Peyer's patch (tissue), 4 donors: Measurements from ENCODE around the gene SLC25A13. TPM values are rescaled to one million over a fixed set of nuclear protein-coding genes. Genes with fewer than 3 reads are reported as not detected.

Experiments
- DNase-seq, 3 donors: peaks; one replicate each; pipeline ENCODE4 v3.0.0-alpha.2; 2017 to 2019
- H3K27ac ChIP-seq, 4 donors: fragments of 200-600 bp; sonication (generic); one replicate each; pipeline ENCODE4 v1.5.1; 2016 to 2019
- H3K27me3 ChIP-seq, 2 donors: fragments of 200-600 bp; sonication (generic); one replicate each; pipeline ENCODE4 v1.5.1; 2019
- H3K36me3 ChIP-seq, 3 donors: fragments of 200-600 bp; sonication (generic); one replicate each; pipeline ENCODE4 v1.5.1; 2016 to 2019
- H3K4me1 ChIP-seq, 4 donors: fragments of 200-600 bp; sonication (generic); one replicate each; pipeline ENCODE4 v1.5.1; 2016 to 2019
- H3K4me3 ChIP-seq, 4 donors: fragments of 200-600 bp; sonication (generic); 1 replicate in 3 of 4; 2 replicates in 1 of 4; pipeline ENCODE4 v1.5.1; 2016 to 2019; ENCODE audit warnings: mild to moderate bottlenecking in 1 of 4
- H3K9me3 ChIP-seq, 4 donors: fragments of 200-600 bp; sonication (generic); one replicate each; pipeline ENCODE4 v1.5.1; 2016 to 2019; ENCODE audit warnings: mild to moderate bottlenecking in 1 of 4
- POLR2A ChIP-seq, 2 donors: fragments of 450-650 bp; IDR thresholded peaks; one replicate each; pipeline ENCODE4 v1.5.1; 2017; ENCODE audit warnings: antibody characterized with exemption in 2 of 2, mild to moderate bottlenecking in 2 of 2, moderate library complexity in 2 of 2
- total RNA-seq, 4 donors: library from RNA; depleted of rRNA; stranded (reverse); fragments of >200 nt; gene quantifications; one replicate each; pipeline ENCODE4 v1.1.0, GENCODE V29; 2016
- TF ChIP-seq, protein P1 (sequence below), 6 experiments: fragments of 450-650 bp in 4 of 6; fragments of 200-600 bp in 2 of 6; sonication (generic) in 1 of 6; IDR thresholded peaks; one replicate each; pipeline ENCODE4 v1.5.1; 2017 to 2019; ENCODE audit warnings: antibody characterized with exemption in 6 of 6, mild to moderate bottlenecking in 3 of 6, moderate library complexity in 1 of 6

Gene SLC25A13
- total RNA-seq, 4 donors from 2014 or later = 16.5 to 87.8 (median 60.3) TPM

DNA sequence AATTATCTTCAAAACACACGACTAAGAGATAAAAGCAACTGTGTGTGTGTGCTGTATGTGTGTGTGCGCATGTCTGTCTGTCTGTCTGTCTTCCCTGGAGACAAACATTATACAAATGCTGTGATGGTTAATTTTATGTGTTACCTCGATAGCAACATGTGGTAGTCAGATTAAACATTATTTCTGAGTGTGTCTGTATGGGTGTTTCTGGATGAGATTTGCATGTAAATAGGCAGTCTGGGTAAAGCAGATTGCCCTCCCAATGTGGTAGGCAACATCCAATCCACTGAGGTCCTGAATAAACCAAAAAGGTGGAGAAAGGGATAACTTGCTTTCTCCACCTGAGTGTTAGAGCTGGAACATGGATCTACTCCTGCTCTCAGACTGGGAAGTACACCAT lies 67.9 kb downstream of the SLC25A13 start:
- Histone ChIP-seq H3K4me1 (no peaks in the 10 kb centered on the region), H3K27ac (no peak overlapping the region), H3K9me3 (no peaks in the 10 kb centered on the region), H3K4me3 (no peak overlapping the region), H3K27me3 (no peaks in the 10 kb centered on the region), H3K36me3 (no peaks in the 10 kb centered on the region)
- TF ChIP-seq, protein P1, sequence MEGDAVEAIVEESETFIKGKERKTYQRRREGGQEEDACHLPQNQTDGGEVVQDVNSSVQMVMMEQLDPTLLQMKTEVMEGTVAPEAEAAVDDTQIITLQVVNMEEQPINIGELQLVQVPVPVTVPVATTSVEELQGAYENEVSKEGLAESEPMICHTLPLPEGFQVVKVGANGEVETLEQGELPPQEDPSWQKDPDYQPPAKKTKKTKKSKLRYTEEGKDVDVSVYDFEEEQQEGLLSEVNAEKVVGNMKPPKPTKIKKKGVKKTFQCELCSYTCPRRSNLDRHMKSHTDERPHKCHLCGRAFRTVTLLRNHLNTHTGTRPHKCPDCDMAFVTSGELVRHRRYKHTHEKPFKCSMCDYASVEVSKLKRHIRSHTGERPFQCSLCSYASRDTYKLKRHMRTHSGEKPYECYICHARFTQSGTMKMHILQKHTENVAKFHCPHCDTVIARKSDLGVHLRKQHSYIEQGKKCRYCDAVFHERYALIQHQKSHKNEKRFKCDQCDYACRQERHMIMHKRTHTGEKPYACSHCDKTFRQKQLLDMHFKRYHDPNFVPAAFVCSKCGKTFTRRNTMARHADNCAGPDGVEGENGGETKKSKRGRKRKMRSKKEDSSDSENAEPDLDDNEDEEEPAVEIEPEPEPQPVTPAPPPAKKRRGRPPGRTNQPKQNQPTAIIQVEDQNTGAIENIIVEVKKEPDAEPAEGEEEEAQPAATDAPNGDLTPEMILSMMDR (IDR thresholded peaks at IDR 0.05) = no peak
- TF ChIP-seq POLR2A (IDR thresholded peaks at IDR 0.05) = no peak
- DNase-seq = no peak

DNA sequence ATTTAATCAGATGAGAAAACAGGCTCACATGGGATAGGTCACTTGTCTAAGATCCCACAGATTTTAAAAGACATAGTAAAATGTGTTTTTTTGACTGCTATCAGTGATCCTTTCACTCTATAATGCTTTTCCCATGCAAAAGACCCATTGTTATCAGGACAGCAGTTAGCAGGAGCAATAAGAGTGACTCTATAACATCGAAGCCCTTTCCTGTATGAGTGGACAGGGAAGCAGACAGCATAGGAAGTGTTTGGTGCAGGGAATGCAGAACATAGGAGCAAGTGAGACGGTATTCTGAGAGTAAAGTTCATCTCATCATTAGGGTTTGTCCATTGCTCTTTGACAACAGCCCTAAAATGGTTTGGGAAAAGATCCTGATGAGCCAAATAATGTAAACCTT lies 68.5 kb downstream of the SLC25A13 start:
- no peaks in the 10 kb centered on the region for H3K36me3 ChIP-seq
- H3K27me3 ChIP-seq = no peaks in the 10 kb centered on the region
- TF ChIP-seq POLR2A (IDR thresholded peaks at IDR 0.05) = no peak
- TF ChIP-seq, protein P1 (IDR thresholded peaks at IDR 0.05) = no peak

DNA sequence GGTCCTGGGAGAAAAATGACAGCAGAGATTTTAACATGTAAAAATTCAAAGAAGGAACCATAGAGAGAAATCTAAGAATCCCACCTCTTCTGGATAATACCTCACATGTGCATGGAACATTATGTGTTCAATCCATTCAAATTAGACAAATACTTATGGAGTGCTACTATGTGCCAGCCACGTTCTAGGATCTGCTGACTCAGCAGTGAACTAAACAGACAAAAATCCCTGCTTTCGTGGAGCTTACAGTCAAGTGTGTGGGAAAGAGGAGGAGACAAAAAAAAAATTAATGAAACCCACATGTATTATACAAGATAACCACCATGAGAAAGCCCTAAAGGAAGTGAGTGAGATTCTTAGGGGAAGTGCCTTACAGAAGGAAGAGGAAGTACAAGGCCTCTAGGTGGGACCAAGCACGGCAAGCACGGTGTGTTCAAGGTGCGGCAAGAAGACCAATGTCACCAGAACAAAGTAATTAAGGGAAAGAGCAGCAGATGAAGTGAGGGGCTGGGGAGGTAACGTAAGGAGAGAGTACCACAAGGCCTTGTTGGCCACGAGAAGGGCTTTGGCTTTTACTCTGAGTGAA lies 71.0 kb downstream of the SLC25A13 start:
- TF ChIP-seq, protein P1 (IDR thresholded peaks at IDR 0.05) = no peak
- TF ChIP-seq POLR2A (IDR thresholded peaks at IDR 0.05) = no peak

More for the DNA sequence above, 68.5 kb downstream of the SLC25A13 start:
- Histone ChIP-seq H3K4me3 (no peak overlapping the region), H3K27ac (no peak overlapping the region), H3K9me3 (no peaks in the 10 kb centered on the region), H3K4me1 (no peaks in the 10 kb centered on the region)
- DNase-seq = no peak

DNA sequence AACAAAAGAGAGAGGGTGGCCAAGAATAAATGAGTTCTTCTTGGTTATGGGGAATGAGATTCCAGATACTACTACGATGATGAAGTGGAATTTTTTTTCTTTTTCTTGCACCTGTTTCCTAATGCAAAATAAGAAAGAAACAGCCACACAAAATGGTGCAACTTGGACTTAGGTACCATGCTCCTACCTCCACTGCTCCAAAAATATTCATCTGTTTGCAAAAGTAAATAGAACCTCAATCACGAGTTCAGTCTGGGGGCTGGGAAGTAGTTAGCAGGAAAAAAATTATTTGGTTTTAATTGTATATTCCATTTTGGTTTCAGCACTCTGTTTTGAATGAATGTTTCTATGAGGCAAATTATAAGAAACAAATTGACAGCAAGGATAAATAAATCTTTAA lies 73.5 kb downstream of the SLC25A13 start:
- TF ChIP-seq POLR2A (IDR thresholded peaks at IDR 0.05) = no peak
- TF ChIP-seq, protein P1 (IDR thresholded peaks at IDR 0.05) = no peak
- no peaks in the 10 kb centered on the region for H3K4me1 ChIP-seq
- H3K27ac ChIP-seq = no peak overlapping the region
- H3K9me3 ChIP-seq = no peaks in the 10 kb centered on the region
- no peak overlapping the region for H3K4me3 ChIP-seq
- no peaks in the 10 kb centered on the region for H3K36me3 ChIP-seq
- H3K27me3 ChIP-seq = no peaks in the 10 kb centered on the region
- no peak for DNase-seq

More for the DNA sequence above, 71.0 kb downstream of the SLC25A13 start:
- DNase-seq = no peak
- H3K27me3 ChIP-seq = no peaks in the 10 kb centered on the region
- H3K36me3 ChIP-seq = no peaks in the 10 kb centered on the region
- no peak overlapping the region for H3K4me3 ChIP-seq
- H3K9me3 ChIP-seq = no peaks in the 10 kb centered on the region
- no peak overlapping the region for H3K27ac ChIP-seq
- H3K4me1 ChIP-seq = no peaks in the 10 kb centered on the region

DNA sequence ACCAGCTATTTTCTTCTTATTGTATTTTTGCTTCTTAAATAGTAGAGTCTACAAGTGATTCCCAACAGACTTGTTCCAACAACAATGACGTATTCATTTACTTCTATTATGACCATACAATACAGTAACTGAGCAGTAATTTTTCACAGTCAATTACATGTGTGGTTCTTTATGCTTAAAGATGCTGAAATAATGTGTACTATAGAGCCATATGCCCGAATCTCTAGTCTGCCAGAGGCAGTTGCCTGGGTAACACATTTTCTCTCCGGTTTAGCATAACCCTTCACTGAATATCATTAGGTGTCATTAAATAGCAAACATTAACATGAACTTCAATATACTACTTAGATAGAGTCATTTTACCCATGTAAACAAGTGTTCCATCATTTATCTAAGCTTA lies 75.0 kb downstream of the SLC25A13 start:
- Histone ChIP-seq H3K4me3 (no peak overlapping the region), H3K27ac (no peak overlapping the region), H3K27me3 (no peaks in the 10 kb centered on the region), H3K9me3 (no peaks in the 10 kb centered on the region), H3K4me1 (no peaks in the 10 kb centered on the region), H3K36me3 (no peaks in the 10 kb centered on the region)
- DNase-seq = no peak
- TF ChIP-seq POLR2A (IDR thresholded peaks at IDR 0.05) = no peak
- TF ChIP-seq, protein P1 (IDR thresholded peaks at IDR 0.05) = no peak

DNA sequence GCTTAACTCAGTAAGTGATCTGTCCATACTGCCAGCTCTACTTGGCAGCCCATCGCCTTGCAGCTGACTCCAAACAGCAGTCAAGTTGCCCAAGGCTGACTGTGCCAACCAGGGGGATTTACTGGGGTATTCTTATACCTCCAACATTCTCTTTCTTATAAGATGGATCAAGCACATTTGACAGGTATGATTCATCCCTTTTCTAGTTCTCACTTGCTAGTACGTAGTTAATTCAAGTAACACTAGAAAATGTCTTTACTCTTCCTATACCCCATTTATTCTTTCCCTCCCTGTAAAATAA lies 77.0 kb downstream of the SLC25A13 start:
- no peak for DNase-seq
- H3K27me3 ChIP-seq = no peaks in the 10 kb centered on the region
- no peaks in the 10 kb centered on the region for H3K36me3 ChIP-seq
- H3K4me1 ChIP-seq = no peaks in the 10 kb centered on the region
- TF ChIP-seq, protein P1 (IDR thresholded peaks at IDR 0.05) = no peak
- no peak for TF ChIP-seq POLR2A (IDR thresholded peaks at IDR 0.05)
- H3K27ac ChIP-seq = no peak overlapping the region
- H3K4me3 ChIP-seq = no peak overlapping the region
- H3K9me3 ChIP-seq = no peaks in the 10 kb centered on the region
